DMS 273 treated with DMSO at 0.1 percent for 48 hours (cell line): ENCODE data around the gene FRYL.
"Not testable (repeated sequence)": the region's sequence is repeated elsewhere in the genome, so short reads cannot be mapped to it uniquely, and the experiment has no call there.

Experiments used
- DNase-seq: peaks from one replicate; lab custom pipeline; 2025; lab: John Stamatoyannopoulos, UW

Gene FRYL

GRCh38 chr4:48785302-48785701, 5.2 kb upstream of the FRYL start:
- DNase-seq, result no peak

- no peak for DNase-seq
Observed at GRCh38 chr4:48781968-48782367, 1.9 kb upstream of the FRYL start.

GRCh38 chr4:48780865-48781214, 761 bp upstream of the FRYL start:
- DNase-seq, result no peak

- DNase-seq, result no peak
Observed at GRCh38 chr4:48779095-48779997, 733 bp downstream of the FRYL start.

GRCh38 chr4:48778431-48779094, 1.5 kb downstream of the FRYL start:
- no peak for DNase-seq

DNA sequence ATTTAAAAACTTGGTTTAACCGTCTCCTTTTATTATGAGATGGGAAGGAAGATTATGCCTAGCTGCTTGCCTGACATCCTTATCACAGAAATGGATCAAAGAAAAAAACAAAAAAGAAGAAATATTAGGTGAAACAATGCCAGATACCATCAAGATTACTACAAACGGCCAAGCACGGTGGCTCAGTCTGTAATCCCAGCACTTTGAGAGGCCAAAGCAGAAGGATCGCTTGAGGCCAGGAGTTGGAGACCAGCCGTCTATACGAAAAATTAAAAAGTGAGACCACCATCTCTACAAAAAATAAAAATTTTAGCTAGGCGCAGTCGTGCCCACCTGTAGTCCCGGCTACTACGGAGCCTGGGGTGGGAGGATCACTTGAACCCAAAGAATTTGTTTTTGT, 2.3 kb downstream of the FRYL start:
- no peak for DNase-seq

GRCh38 chr4:48774760-48775710, 5.0 kb downstream of the FRYL start:
- no peak for DNase-seq

- DNase-seq, result no peak
Observed at GRCh38 chr4:48772556-48772955, 7.5 kb downstream of the FRYL start.

DNA sequence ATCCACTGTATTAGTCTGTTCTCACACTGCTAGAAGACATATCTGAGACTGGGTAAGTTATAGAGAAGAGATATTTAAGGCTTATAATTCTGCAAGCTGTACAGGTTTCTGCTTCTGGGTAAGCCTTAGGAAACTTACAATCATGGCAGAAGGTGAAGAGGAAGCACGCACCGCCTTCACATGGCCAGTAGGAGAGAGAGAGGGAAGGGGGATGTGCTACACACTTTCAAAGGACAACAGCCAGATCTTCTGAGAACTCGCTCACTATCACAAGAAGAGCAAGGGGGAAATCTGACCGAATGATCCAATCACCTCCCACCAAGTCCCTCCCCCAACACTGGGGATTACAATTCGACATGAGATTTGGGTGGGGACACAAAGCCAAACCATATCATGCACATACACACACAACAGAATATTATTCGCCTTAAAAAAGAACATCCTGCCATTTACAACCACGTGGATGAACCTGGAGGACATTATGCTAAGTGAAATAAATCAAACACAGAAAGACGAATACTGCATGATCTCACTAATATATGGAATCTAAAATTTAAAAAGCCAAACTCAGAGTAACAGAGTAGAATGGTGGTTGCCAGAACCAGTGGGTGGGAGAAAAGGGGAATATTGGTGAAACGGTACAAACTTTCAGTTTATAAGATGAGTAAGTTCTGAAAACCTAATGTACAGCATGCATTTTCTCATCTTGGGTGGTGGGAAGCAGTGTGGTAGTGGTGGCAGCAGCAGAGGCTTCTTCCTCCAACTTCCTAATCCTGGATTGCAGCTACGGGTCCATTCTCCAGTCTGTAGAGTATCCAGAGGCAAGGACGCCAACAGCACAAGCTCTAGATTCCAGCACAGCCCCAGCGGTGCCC, 12.8 kb downstream of the FRYL start:
- DNase-seq, result no peak

DNA sequence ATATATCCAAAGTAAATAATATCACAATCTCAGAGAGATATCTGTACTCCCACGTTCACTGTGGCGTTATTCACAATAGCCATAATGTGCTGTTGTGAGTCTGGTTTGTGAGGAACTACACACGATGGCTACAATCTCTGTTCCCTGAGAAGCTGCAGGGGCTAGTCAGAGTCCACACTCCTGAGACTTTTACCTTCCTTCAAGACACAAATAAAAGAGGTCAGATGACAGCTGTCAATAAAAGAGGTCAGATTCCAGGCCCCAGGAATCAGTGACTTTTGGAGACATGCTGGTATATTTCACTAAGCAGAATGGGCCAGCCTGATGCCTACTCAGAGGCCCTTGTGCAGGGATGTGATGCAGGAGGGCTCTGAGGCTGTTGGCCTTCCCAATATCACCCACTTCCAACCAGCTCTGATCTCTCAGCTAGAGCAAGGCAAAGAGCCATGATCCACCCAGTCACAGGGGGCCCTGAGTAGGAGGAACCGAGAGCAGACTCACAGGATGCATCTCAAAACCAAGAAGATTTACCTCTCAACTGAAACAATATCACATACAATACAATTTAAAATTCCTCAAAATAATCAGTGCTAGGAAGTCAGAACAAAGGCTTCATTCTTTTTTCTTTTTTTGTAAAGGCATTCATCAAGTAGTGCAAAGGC, 13.8 kb downstream of the FRYL start:
- no peak for DNase-seq

DNA sequence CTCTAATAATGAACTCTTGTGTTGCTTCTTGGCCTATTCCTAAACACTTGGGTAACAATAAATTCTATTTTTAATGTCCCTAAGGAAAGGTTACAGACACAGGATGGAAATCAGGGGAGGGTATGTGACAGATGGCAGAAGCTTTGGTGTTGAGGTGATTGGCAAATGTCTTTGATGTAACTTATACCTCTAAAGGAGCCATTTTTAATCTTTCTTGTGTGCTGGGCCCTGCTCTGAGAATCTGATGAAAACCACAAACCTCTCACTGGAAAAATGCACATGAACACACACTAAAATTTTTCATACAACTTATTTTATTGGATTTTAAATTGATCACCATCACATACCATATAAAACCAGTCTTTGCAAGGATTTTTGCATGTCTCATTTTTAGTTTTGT, 17.7 kb downstream of the FRYL start:
- no peak for DNase-seq

GRCh38 chr4:48761286-48761685, 18.8 kb downstream of the FRYL start:
- DNase-seq, result no peak

DNA sequence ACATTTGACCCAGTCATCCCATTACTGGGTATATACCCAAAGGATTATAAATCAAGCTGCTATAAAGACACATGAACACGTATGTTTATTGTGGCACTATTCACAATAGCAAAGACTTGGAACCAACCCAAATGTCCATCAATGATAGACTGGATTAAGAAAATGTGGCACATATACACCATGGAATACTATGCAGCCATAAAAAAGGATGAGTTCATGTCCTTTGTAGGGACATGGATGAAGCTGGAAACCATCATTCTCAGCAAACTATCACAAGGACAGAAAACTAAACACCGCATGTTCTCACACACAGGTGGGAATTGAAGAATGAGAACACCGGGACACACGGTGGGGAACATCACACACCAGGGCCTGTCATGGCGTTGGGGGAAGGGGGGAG, 21.4 kb downstream of the FRYL start:
- DNase-seq, result not testable (repeated sequence)

DNA sequence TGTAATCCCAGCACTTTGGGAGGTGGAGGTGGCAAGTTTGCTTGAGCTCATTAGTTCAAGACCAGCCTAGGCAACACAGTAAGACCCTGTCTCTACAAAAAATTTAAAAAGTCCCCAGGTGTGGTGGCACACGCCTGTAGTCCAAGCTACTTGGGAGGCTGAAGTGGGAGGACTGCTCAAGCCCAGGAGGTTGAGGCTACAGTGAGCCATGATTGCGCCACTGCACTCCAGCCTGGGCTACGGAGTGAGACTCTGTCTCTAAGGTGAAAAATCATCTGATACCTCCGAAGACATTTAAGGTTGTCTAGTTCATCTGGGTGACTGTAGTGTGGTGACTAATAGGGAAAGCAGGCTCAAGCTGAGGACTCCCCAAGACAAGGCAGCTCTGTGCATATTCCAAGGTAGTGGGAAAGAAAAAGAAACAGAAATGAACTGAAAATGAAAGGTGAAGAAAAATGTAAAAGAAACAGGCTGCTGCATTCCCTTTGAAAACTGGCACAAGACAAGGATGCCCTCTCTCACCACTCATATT, 23.3 kb downstream of the FRYL start:
- DNase-seq, result no peak

DNA sequence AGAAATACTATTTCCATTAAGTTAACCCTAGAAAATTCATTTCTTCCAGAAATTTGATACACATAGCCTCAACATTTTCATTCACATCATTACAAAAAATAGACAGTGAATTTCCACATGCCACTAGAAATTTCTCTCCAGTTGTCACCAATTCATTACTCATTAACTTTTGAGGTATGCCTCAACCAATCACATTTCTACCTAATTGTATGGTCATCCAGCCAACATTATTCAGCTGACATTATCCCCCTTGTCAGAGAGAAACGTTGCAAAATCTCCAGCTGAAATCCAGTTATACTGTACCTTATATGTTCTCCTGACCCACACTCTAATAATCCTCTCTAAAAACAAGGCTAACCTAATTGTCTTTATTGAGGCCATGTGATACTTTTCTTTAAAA, 24.8 kb downstream of the FRYL start:
- no peak for DNase-seq

GRCh38 chr4:48753159-48753558, 26.9 kb downstream of the FRYL start:
- DNase-seq, result no peak

DNA sequence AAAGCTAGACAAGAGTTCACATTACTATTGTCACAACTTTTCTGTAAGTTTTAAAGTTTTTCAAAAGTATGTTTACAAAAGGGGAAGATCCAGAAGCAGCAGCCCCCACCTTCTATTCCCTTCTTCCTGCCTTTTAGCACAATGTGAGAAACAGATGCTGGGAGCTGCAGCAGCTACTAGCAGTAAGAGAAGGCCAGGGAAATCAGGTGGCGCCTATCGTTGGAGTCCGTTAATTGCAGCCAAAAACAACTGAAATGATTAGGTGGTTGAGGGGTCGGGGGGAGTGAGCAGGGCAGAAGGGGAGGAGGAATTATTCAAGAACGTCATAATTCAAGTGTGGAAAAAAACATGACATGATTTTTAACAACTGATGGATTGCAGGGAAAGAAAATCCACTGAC, 27.4 kb downstream of the FRYL start:
- no peak for DNase-seq

DNA sequence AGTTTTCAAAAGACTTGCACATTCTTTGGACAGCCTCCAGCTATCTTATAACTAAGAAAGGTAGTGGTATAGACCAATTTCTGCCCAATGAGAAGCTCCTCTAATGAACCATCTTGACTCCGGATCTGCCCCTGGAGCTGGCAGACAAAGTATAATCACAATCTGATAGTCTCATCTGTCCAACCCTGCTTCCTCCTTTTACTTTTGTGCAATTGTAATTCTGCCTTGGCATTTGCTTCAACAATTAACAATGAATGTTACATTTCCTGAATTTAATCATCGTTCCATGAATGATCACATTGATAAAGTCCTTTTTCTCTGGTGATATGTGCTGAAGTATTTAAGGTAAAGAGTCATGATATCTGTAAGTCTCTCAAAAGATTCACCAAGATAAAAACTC, 27.8 kb downstream of the FRYL start:
- DNase-seq, result no peak

DNA sequence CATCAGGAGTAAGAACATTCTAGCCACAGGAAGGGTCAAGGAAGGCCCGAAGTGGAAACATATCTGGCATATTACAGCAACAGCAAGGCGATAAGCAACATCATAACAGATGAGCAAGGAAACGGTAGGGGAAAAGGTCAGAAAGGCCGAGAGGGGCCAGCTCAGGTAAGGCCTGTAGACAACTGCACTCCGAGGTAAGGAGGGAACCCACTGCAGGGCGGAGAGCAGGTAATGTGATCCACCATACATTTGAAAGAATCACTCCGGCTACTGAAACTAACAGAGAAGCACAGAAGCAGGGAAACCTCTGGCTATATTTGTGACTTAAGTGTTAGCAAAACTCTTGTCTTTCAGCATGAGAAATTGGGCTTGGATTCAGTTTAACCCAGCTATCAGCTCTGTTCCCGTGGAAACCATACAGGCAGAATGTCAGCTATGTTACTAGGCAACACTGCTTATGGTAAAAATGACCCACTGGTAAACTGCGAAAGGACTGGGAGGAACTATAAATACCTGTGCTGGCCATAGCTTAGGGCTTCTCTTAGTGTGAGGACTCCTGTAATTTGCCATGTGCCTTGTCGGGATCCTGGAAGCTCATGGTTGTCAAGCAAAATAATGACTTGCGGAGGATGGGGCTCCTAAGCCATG, 31.0 kb downstream of the FRYL start:
- no peak for DNase-seq
